ENCODE data around the gene PRPSAP1. TPM values are rescaled to one million over a fixed set of nuclear protein-coding genes. Genes with fewer than 3 reads are reported as not detected.

PRPSAP1 gene
- total RNA-seq, 2 experiments from 2014 or later: 10.8 to 12.1 TPM

GRCh38 chr17:76260220-76260619 is 93.5 kb downstream of the PRPSAP1 start:
- H3K4me1 ChIP-seq (ENCODE audit: insufficient read depth, low read length): peaks cover 49% of the 10 kb centered on the region
- no peak overlapping the region for H3K27ac Mint-ChIP-seq

More at GRCh38 chr17:76260220-76260619, 93.5 kb downstream of the PRPSAP1 start:
- TF ChIP-seq CTCF (IDR thresholded peaks at IDR 0.05): no peak
- ChIA-PET POLR2A (interaction anchor here (1.0 kb wide), 1 partner anchor 14 kb away, joined by 3 read pairs; no protein-coding TSS in a partner anchor), CTCF (interaction anchor here (1.6 kb wide), 1 partner anchor 139 kb away, joined by 5 read pairs; no protein-coding TSS in a partner anchor)
- Histone ChIP-seq H3K36me3 (ENCODE audit: insufficient read depth, low read length) (no peaks in the 10 kb centered on the region), H3K9me3 (ENCODE audit: control insufficient read depth in 1 of 2, insufficient read depth in 1 of 2, low read length in 2 of 2) (no peaks in the 10 kb centered on the region), H3K4me3 (ENCODE audit: low read length) (no peak overlapping the region), H3K27ac (ENCODE audit: low read depth in 1 of 2, low read length in 2 of 2) (no peak overlapping the region), H3K27me3 (ENCODE audit: control insufficient read depth in 1 of 2, insufficient read depth in 2 of 2, low read length in 2 of 2) (no peaks in the 10 kb centered on the region)
- peaks cover 5% of the 10 kb centered on the region for H3K36me3 Mint-ChIP-seq (ENCODE audit: low read depth)
- no peak overlapping the region for H3K4me3 Mint-ChIP-seq
- H3K4me1 Mint-ChIP-seq (ENCODE audit: low read depth): peaks cover 54% of the 10 kb centered on the region
- DNase-seq: no peak
- intact Hi-C loops (cut with DNase I, micrococcal nuclease): no loop called here
- H3K27me3 Mint-ChIP-seq: no peaks in the 10 kb centered on the region
- ATAC-seq (ENCODE audit: poor library complexity): no peak
- H3K9me3 Mint-ChIP-seq: peaks cover 2% of the 10 kb centered on the region

Other genes starting within 250 kb of the PRPSAP1 start
- gene FOXJ1, start 212.7 kb downstream of the PRPSAP1 start, total RNA-seq: under 1 TPM; 0.63 to 0.89 TPM
- gene RNF157, start 113.4 kb downstream of the PRPSAP1 start, total RNA-seq: 10 to 100 TPM; 18.5 to 21.1 TPM
- gene UBALD2, start 88.6 kb downstream of the PRPSAP1 start, total RNA-seq: 100 to 1,000 TPM; 253 to 265 TPM
- 1 to 10 TPM; 1.8 to 2.1 TPM for gene QRICH2, start 45.6 kb downstream of the PRPSAP1 start, total RNA-seq
- 1 to 10 TPM in 1 of 2 experiments, under 1 TPM in 1; 0.45 to 1.1 TPM for gene SPHK1, start 30.7 kb upstream of the PRPSAP1 start, total RNA-seq
- gene UBE2O, start 99.2 kb upstream of the PRPSAP1 start, total RNA-seq: 10 to 100 TPM; 22.7 to 25.1 TPM
- gene AANAT, start 113.7 kb upstream of the PRPSAP1 start, total RNA-seq: under 1 TPM in 1 of 2 experiments, not detected in 1; 0.14 TPM
- gene RHBDF2, start 147.5 kb upstream of the PRPSAP1 start, total RNA-seq: 10 to 100 TPM; 22.6 to 24.9 TPM
- not detected for gene CYGB, start 183.8 kb upstream of the PRPSAP1 start, total RNA-seq
- gene PRCD, start 186.1 kb upstream of the PRPSAP1 start, total RNA-seq: not detected
- gene ST6GALNAC2, start 231.9 kb upstream of the PRPSAP1 start, total RNA-seq: 1 to 10 TPM in 1 of 2 experiments, under 1 TPM in 1; 0.49 to 1.2 TPM